ENCODE results near the gene RALGAPB.

Gene RALGAPB

DNA sequence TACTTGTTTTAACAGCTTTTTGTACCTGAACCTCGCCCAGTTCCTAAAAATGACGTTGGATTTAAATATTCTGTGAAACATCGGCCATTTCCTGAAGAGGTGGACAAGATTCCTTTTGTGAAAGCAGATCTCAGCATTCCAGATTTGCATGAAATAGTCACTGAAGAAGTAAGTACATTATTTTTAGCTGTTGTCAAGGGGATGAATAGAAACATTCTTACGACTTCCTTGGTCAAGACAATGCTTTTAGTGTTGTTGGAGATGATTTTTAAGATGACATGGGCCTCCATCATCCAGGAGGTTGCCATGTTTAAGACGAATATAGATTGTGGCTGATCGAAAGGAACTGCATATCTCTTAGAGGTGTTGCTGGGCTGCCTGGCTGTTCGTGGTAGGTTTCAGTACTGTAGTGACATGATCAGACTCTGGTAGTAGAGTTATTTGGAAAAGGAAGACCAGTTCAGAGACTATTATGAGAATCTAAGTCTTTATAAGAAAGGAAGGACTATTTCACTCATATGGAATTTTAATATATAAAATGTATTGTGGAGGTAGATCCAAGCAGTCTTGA lies 78.5 kb downstream of the RALGAPB start:
- no peak for DNase-seq

DNA sequence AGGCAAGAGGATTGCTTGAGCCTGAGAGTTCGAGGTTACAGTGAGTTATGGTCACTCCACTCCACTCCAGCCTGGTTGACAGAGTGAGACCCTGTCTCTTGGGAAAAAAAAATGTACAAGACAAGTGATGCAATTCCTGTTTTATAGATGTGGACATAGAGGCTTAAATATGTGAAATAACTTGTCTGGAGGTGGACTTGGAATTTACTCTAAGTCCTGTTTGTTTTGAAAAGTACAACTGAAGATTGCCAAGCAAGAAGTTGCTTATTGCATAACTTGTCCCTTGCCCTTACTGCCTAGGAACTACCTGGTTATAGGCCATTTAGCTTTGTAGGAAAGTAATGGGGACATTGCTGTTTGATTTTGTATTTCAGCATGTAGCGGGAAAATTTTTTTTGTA lies 82.3 kb downstream of the RALGAPB start:
- no peak for DNase-seq

DNA sequence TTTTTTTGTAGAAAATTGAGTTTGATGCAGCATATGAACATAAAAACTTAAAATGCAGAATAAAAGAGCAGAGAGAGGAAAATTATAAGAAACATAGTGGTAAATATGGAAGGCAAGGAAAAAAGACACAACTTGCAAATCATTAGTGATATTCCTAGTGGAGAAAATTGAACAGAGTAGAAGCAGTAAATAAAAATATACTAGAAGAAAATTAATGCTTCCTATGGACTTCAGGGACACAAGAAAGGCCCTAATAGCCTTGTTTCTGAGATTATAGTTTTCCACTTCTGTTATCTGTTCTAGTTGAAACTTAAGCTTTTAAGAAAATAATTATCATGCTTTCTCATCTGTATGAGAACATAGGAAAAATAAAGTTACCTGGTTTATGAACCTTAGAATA lies 82.8 kb downstream of the RALGAPB start:
- DNase-seq: no peak

DNA sequence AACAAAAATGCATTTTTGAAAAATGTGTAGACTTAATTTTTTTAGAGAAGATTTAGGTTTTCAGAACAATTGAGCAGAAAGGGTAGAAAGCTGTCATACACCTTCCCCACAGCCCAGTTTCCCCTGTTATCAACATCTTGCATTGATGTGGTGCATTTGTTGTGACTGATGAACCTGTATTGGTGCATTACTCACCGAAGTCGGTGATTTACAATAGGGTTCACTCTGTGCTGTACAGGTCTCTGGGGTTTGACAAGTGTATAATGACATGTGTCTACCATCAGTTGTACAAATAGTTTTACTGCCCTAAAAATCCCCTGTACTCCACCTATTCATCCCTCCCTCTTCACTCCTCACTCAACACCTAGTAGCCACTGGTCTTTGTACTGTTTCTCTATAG lies 84.5 kb downstream of the RALGAPB start:
- no peak for DNase-seq

DNA sequence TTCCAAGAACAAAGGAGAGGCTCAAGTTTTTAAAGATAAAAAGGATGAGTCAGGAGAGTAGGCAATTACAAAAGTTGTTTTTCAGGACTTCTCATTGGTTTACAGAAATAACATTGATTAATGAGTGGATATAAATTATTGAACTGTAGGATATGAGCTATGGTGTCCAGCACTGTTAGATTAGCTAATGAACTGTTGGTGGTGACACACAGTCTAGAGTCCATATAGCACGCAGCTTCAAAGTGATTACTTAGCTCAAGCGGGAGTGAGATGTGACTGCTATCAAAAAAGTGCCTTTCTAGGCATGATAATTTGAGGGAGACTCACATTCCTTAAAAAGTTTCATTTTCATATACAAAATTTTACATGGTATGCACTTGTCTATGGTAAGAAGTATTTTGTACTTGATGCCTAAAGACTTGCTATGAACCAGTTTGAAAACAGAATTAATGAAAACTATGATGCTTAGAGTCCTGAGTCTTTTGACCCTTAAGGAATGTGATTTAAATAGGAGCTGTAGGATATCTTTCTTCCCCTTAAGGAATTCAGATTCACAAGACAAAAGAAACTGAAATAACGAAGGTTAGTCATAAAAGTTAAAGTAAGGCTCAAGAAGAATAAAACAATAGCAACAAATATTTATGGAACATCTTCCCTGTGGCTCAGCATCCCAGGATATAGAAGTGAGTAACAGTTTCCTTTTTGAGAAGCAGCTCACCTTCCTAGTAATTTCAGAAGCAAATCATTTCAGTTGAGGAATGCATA lies 86.1 kb downstream of the RALGAPB start:
- no peak for DNase-seq

DNA sequence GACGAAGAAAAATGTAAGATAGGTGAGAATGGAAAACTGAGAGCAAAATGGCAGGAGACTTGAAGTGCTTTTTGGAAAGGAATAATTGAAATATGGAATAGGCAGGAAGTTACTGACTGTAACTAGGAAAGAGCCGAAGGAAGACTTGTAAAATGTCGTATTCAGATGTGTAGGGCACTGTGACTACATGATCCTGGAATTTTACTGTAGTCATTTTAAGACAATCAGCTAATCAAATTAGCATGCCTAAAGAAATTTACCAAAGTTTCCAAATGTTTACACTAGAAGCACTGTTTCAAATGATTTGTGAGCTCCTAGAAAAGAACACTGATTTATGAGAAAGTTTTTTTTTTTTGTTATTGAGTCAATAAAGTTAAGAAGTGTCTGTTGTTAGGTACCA lies 87.1 kb downstream of the RALGAPB start:
- no peak for DNase-seq

DNA sequence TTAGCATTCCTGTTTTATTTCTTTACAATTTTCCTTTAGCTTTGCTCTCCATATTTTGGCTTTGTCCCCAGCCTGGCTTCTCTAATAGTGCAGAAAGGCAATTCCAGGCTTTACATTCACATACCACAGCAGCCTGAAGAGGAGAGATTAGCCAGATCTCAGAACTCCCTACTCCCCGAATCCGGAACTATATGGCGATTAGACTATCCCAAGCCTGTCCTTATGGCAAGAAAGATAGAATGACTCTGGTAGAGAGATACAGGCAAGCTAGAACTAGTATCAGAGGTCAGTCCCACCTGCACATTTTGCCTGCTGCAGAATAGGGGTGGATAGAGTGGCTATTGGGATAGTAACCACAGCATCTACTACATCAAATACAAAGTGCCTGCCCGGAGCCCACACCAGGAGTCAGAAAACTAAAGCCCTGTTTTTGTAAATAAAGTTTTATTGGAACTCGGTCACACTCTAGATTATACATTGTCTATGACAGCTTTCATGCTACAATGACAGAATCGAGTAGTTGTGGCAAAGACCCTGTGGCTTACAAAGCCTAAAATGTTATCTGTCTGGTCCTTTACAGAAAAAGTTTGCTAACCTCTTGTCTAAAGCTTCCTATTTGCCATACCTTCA lies 91.3 kb downstream of the RALGAPB start:
- no peak for DNase-seq

DNA sequence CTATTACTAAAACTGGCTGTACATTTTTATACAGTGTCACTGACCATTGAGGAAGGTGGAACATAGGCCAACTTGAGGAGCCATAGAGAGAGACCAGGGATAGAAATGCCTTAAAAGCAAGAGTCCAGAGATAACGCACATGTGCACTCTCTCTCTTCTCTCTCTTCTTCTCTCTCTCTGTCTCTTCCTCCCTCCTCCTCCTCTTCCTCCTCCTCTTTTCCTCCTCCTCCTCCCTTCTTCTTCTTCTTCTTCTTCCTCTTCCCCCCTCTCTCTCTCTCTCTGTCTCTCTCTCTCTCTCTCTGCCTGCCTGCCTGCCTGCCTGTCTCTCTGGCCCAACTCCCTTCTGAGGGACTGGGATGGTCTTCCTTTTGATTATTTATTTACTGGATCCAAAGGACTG lies 92.0 kb downstream of the RALGAPB start:
- DNase-seq: no peak

DNA sequence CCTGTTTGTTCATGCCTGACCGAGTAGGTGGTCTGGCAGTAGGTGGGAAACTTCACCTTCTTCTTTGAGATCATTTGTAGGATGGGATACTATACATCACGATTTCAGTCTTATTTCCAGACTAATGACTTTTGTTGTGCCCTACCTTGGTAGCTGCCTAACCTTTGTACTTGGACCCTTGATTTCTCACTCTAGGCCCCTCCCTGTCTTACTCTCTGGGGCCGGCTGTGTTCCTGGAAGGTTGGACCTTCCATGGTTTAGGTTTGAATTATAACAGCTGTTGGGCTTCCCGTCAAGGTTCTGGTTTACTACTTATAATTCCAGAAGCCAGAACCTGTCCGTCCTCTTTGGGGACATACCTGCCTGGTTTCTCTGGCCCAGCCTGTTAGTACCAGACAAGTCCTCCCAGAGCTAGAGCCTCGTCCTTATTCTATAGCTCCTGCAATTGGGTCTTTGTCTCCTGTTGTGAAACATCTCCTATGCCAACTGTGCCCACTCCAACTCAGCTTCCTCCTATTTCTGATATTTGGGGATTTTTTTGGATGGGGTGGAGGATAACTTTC lies 93.5 kb downstream of the RALGAPB start:
- DNase-seq: no peak

DNA sequence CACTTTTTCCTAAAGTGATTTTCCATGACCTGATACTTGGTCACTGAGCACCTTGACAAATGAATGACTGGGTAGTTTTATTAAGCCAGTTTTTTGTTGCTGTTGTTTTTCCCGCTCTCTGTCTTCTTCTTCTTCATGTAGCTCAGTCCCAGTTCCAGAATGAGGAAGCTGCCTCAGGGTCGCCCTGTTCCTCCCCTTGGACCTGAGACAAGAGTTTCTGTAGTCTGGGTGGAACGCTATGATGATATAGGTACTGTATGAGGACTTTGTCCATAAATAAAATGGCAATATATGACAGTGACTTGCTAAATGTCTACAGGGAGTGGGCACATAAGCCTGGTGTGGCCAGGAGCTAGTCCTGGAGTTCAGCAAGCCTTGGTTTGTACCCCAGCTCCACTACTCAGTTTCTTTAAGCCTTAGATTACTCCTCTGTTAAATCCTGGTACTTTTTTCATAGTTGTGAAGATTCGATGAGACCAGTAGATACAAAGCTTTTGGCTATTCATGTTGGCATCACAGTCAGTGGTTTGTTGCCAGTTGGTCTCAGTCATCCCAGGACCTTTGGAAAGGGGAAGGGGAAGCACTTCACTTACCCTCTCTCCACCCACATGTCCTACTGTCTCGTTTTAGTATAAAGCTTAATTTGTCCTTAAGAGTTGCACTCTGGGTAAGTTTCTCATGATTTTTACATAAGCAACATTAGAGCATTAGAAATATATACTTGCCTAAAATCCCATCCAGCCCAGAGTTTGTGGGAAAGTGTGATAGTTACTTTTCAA lies 97.3 kb downstream of the RALGAPB start:
- DNase-seq: no peak

DNA sequence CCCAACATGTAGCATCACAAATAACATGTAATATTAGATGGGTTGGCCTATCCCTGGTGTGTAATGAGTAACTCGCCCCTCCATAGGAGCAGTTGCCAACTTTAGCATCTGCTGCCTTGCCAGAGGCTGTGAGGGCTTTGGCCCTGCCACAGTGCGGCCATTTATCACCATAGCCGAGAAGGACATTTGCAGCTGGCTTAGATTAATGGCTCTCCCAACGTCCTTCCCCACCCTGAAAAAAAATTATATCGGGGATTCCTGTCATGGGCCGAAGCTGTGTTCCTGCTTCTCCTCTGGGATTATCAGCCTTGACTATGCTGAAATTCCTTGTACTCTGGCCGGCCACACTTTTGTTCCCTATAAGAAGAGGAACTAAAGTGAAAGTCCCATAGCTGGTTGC lies 100.8 kb downstream of the RALGAPB start:
- no peak for DNase-seq

DNA sequence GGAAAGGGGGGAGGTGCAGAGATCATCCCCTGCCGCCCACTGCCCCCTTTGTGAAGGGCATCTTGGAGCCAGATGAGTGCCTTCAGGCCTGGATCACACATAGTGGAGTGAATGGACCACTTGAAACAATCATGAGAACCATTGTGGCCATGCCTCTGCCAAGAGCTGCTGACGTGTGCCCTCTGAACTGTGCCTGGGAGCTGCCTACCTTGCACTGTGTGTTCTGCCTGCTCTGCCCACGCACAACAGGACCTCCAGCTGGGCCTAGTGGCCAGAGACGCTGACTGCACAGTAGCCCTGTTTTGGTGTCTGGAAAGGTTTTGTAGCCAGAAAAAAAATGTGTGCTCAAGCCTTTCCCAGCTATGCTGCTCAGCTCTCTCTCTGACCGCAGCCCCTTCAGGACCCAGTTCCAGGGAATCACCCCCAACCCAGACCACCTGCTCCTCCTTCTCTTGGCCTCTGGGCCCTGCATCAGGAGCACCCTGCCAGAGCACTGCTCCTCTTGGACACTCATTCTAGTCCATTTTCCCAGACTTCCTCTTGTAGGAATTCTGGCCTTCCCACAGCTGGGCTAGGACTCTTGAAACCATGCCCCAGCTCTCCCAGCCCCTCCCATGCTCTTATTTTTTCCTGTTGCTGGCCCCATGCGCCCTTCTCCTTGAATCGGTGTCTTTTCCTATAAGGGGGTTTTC lies 106.7 kb downstream of the RALGAPB start:
- DNase-seq: no peak

DNA sequence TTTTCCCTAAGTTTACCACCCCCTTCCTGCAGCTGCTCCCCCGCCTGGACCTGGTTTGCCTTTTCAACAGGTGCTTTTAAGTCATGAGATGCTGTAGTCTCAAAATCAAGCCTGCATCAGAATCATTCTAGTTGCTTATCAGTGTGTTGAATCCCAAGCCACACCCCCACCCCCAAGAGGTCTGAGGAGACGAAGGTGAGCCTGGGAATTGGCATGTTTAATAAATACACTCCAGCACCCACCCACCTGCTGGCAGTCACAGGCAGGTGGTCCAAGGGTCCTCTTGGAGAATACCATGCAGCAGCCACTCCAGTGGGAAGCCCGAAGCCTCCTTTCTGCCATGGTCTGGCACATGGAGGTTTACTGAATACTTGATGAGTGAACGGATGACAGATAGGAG lies 107.3 kb downstream of the RALGAPB start:
- DNase-seq: no peak

DNA sequence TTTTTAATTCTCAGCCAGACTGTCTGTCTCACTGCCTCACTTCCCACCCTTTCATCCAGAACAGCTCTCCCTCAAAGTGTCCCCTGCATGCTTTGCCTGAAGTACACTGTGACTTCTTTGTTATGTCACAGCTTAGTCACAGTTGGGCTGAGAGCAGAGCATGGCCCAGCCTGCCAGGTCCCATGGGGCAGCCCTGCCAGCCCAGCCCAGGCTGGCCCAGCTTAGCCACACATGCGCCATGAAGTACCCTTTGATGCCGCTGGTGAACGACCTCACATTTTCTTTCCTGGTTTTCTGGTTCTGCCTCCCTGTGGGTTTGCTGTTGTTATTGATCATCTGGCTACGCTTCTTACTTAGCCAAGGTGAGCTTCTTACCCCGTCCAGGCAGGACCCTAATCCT lies 108.4 kb downstream of the RALGAPB start, which contains the start of gene ADIG:
Gene ADIG (plus strand): TSS at position 185 of the 400 bp plus-strand sequence. CDS start 54 bp downstream, at position 239.
- no peak for DNase-seq

DNA sequence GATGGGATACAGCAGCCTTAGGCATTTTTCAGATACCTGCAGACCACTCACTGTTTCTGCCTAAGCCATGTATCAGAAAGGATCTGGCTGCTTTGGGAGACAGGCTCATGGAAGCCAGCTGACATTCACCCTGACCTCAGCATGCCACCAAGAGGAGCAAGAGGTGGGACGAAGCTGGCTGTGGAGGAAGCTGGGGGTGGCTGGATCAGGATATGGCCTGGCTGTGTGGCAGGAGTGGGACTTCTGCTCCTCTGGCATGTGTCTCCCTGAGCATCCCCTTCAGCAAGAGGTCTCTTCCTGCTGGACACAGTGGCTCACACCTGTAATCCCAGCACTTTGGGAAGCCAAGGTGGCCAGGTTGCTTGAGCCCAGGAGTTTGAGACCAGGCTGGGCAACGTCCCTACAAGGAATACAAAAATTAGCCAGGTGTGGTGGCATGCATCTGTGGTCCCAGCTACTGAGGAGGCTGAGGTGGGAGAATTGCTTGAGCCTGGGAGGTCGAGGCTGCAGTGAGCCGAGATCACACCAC lies 109.3 kb downstream of the RALGAPB start:
- DNase-seq: no peak

DNA sequence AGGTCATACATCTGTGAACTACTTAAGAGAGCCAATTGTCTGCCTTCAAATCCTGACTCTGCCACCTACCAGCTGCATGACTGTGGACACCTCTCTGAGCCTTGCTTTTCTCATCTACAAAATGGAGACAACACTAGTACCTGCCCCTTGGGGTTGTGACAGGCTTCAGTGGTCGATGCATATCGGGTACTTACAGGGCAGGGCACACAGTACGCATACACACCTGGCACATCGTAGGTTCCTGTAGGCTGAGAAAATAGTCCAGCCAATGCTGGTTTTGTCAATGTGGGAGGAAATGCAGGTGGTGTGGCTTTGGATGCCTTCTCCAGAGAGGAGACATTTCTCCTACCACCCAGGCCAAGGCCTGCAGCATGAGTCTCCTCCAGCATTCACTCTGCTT lies 110.7 kb downstream of the RALGAPB start:
- no peak for DNase-seq

DNA sequence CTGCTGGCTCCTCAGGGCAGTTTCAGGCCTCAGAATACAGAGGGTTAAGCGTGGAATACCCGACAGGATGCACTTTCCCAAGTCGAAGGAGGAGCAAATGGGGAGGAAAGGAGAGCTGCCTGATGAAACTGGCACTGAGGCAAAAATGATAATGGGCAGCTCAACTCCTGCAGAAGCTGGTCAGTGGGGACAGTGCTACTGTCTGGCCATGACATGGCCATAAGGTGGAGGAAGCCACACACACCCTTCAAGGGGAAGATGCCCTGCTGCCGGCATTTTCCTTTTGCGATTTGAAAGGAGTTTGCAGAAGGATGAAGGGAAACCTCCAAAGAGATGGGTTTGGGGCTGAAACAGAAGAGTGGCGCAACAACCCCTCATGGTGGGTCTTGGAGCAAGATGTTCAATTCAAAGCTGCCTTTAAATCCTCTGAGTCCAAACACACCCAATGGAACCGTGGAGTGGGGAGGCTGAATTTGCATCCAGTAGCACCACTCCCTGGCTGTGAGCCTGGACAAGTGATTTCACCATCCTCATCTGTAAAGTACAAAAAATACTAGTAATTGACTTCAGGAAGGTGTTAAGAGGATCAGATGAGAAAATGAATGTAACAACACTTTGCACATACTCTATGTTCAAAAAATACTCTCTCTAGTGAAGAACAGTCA lies 111.6 kb downstream of the RALGAPB start:
- DNase-seq: no peak

DNA sequence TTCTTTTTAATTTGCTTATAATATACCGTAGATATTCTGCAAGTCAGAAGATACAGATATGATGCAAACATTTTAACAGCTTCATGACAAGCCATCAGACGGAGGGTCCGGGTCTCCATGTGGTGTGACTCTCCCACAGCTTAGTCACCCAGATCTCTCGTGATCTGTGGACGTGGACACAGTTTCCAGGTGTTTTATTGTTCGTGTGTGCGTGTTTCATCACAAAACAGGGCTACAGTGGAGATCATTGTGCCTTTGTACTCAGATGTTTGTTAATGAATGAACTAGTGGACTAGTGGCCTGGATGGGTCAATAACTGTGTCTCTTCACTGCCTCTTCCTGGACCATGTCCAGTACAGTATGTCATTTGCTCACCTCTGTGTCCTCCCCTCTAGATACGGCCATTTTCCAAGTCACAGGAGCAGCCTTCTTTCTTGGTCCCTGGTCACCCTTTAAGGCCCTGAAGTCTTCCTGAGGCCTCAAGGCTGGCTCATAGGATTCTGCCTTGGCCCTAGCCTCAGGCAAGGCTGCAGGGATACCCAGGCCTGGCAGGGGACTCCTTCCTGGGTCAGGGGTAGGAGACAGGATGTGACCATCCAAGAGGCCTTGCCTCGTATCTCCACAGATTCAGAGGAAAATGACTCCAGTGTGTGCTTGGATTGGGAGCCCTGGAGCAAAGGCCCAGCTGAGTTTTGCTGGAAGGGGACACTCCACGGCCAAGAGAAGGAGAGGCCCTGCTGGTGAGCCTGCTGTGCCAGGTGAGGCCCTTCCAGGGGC lies 112.9 kb downstream of the RALGAPB start:
- DNase-seq: no peak

DNA sequence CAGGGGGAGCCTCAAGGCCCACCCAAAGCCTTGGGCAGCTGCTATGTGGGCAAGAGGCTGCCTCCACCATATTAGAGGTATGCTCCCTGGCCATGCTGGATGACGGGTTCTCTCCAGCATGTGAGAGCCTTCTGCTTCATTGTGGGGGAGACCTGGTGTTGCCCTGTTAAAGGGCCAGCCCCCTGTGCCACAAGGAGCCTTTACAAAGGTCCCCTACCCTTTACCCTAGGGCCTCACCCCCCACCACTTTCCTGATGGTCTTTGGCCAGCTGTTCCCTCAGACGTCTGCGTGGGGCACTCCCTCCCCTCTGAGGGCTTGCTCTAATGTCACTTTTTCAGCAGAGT lies 113.5 kb downstream of the RALGAPB start:
- DNase-seq: no peak

DNA sequence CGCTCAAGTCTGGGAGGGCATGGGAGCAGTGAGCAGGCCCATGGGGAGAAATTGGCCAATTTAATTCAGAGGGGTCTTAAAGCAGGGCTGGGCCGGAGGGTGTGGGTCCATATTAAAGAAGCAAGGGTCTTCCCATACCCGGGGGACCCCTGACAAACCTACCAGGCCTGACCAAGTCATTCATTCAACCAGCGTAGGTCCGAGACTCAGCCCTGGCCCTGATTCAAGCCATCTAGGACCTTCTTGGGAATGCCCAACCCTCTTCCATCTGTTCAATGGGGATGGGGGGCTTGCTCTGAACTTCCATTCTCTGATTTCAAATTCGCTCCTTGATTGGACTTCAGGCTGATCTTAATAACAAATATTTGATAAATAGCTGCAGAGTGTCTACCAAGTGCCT lies 115.7 kb downstream of the RALGAPB start:
- DNase-seq: no peak

DNA sequence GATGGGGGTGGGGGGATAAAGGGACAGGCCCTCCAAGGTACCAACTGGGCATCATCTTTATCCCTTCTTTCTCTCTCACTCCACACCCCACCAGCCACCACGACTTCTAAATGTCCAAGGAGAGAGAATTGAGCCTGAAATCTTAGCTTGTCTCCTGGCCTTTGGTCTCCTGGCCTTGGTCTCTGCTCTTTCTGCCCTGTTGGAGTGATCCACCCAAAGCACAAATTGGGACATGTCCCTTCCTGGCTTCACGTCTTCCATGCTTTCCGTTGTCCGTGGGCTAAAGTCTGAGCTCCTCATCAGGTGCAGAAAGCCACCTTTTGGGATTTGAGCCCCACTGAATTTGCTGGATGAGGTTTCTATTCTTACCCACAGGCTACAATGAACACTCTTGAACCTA lies 116.7 kb downstream of the RALGAPB start:
- no peak for DNase-seq

Data from NCI-H446 treated with DMSO at 0.1 percent for 48 hours (cell line).